Measurements from ENCODE around the gene HSD17B4.
"Not testable (repeated sequence)": the region's sequence is repeated elsewhere in the genome, so short reads cannot be mapped to it uniquely, and the experiment has no call there.

HSD17B4 gene

DNA sequence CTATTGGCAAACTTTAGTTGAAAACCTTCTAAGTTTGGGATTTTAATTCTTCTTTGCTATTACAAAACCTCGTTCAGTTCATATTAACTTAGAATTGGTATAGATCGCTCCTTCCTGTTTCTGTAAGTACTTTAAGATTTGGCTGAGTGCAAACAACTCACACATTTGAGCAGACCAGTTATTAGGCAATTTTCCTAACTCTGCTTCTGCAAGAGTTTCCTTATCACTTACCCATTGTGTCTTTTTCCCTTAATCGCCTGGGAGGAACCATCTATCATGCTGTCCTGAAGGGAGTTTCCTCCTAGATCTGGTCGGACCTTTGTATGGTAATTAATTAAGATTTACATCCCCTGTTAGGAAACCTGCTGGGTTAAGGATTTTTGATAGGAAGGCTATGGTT is 24.7 kb upstream of the HSD17B4 start:
- not testable (repeated sequence) for DNase-seq

DNA sequence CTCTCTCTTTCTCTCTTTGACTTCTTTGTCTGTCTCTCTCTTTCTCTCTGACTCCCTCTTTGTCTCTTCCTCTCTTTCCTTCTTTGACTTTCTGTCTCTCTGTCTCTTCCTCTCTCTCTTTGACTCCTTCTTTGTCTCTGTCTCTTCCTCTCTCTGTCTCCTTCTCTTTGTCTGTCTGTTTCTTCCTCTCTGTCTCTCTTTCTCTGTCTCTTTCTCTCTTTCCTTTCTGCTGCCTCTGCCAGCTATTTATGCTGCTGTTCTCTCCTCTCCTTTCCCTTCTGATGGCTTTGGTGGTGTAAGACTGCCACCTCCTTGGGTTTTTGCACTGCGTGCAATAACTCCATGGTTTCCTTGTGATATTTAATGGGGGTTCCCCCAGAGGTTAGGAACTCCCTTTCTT is 24.1 kb upstream of the HSD17B4 start:
- DNase-seq, result not testable (repeated sequence)

DNA sequence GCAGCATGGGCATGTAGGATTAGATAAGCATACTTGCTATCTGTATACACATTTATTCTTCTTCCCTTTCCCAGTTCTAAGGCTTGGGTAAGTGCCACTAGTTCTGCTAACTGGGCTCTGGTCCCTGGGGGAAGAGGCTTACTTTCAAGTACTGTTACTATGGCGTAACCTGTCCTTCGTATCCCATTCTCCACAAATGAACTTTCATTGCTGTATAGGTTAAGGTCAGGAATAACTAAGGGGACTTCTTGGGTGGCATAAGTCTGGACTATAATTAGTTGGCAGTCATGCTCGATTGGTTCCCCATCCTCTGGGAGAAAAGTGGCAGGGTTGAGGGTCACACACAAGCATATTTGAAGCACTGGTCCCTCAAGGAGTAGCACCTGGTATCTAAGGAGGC is 23.7 kb upstream of the HSD17B4 start:
- not testable (repeated sequence) for DNase-seq

DNA sequence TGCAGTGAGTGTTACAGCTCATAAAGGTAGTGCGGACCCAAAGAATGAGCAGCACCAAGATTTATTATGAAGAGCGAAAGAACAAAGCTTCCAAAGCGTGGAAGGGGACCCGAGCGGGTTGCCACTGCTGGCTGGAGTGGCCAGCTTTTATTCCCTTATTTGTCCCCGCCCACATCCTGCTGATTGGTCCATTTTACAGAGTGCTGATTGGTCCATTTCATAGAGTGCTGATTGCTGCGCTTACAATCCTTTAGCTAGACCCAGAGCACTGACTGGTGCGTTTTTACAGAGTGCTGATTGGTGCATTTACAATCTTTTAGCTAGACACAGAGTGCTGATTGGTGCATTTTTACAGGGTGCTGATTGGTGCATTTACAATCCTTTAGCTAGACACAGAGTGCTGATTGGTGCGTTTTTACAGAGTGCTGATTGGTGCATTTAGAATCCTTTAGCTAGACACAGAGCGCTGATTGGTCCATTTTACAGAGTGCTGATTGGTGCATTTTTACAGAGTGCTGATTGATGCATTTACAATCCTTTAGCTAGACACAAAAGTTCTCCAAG is 19.5 kb upstream of the HSD17B4 start:
- DNase-seq, result not testable (repeated sequence)

DNA sequence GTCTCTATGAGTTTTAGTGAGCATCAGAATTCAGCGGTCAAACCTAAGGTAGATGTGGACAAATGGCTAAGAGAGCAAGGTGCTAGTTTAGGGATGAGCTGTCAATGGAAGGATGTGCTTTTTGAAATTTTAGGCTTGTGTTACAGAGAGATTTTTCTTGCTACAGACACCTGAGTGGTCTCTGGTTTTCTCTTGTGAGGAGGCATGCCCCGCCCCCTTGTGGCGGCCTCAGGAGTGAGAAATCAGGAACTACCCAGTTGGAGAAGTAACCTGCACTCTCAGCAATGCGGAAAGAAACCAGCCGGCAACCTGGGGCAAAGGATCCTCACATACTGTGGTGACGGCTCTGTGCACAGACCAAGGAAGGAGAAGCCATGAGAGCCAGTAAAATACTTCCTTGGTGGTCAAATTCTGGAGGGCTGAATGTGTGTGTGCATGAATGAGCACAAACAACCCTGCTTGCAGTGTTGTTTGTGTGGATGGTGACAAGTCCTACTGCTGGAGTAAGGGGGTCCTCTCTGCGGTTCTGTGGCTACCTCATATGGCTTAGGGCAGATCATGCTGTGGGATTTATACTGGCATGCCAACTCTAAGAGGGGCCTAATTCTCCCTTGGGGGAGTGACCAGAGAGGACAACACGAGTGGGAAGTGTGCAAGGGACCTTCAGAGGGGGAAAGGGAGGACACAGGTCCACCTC is 16.7 kb upstream of the HSD17B4 start:
- no peak for DNase-seq

DNA sequence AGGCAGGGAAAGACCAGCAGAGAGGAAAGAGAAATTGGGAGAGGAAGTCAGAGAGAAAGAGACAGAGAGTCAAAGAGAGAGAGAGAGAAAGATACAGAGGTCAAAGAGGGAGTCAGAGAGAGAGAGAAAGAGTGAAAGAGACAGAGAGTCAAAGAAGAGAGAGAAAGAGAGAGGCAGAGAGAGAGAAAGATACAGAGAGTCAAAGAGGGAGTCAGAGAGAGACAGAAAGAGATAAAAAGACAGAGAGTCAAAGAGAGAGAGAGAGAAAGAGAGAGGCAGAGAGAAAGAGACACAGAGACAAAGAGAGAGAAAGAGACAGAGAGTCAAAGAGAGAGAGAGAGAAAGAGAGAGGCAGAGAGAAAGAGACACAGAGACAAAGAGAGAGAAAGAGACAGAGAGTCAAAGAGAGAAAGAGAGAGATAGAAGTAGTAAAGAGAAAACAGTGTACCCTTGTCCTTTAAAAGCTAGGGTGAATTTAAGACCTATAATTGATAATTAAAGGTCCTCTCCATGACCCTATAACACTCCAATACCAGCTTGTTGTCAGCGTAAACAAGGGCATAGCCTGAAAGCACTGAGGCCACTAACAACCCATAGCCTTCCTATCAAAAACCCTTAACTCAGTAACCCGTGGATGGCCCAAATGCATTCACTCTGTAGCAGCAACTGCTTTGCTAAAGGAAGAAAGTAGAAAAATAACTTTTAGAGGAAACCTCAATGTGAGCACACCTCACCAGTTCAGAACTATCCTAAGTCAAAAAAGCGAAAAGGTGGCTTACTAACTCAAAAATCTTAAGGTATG is 14.3 kb upstream of the HSD17B4 start:
- not testable (repeated sequence) for DNase-seq

DNA sequence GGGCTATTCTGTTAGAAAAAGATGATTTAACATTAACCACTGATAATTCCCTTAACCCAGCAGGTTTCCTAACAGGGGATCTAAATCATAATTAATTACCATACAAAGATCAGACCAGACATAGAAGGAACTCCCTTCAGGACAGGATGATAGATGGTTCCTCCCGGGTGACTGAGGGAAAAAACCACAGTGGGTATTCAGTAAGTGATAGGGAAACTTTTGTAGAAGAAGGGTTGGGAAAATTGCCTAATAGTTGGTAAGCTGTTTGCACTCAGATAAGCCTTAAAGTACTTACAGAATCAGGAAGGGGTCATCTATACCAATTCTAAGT is 13.7 kb upstream of the HSD17B4 start:
- not testable (repeated sequence) for DNase-seq

DNA sequence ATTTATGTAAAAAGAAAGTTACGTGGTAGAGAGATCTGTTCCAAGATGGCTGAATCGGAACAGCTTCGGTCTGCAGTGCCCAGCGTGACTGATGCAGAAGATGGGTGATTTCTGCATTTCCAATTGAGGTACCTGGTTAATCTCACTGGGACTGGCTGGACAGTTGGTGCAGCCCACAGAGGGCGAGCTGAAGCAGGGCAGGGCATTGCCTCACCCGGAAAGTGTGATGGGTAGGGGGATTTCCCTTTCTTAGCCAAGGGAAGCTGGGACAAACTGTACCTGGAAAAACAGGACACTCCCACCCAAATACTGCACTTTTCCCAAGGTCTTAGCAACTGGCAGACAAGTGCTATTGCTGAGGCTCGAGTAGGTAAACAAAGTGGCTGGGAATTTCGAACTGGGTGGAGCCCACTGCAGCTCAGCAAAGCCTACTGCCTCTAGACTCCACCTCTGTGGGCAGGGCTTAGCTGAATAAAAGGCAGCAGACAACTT is 13.1 kb upstream of the HSD17B4 start:
- no peak for DNase-seq

DNA sequence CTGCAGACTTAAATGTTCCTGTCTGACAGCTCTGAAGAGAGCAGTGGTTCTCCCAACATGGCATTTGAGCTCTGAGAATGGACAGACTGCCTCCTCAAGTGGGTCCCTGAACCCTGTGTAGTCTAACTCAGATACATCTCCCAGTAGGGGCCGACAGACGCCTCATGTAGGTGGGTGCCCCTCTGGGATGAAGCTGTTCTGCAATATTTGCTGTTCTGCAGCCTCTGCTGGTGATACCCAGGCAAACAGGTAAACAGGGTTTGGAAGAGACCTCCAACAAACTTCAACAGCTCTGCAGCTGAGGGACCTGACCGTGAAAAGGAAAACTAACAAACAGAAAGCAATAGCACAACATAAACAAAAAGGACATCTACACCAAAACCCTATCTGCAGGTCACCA is 12.7 kb upstream of the HSD17B4 start:
- DNase-seq, result not testable (repeated sequence)

DNA sequence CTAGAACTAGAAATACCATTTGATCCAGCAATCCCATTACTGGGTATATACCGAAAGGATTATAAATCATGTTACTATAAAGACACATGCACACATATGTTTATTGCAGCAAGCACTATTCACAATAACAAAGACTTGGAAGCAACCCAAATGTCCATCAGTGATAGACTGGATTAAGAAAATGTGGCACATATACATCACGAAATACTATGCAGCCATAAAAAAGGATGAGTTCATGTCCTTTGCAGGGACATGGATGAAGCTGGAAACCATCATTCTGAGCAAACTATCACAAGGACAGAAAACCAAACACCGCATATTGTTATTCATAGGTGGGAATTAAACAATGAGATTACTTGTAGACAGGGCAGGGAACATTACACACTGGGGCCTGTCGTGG is 7.7 kb upstream of the HSD17B4 start:
- not testable (repeated sequence) for DNase-seq

DNA sequence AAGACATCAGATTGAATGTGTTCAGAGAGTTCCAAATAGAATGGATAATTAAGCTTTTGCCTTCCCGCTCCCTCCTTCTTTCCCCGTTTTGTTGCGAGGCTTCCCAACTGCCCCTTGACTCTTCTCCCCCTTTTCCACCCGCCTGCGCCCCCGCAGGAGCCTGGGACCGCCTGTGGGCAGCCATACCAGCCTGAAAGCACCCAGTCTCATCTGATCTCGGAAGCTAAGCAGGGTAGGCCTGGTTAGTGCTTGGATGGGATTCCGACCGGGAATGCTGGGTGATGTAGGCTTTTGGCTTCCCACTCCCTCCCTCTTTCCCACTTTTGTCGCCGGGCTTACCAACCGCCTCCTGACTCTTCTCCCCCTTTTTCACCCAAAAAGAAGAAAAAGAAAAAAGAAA is 6.8 kb upstream of the HSD17B4 start:
- DNase-seq, result no peak

DNA sequence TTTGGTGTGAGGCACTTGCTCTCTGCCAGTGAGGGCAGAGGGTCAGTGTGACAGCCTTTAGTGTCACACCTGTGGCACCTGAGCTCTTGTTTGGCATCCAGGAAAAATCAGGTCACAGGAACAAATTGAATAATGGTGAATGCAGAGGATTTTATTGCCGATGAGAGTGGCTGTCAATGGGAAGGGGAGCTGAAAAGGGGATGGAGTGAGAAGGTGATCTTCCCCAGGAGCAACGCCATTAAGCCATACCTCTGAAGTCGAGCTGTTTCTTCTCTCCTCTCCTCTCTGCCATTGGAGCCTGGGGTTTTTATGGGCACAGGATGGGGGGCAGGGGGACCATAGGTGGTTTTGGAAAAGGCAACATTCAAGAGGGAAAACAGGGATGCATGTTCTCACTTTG is 2.4 kb upstream of the HSD17B4 start:
- DNase-seq, result no peak

DNA sequence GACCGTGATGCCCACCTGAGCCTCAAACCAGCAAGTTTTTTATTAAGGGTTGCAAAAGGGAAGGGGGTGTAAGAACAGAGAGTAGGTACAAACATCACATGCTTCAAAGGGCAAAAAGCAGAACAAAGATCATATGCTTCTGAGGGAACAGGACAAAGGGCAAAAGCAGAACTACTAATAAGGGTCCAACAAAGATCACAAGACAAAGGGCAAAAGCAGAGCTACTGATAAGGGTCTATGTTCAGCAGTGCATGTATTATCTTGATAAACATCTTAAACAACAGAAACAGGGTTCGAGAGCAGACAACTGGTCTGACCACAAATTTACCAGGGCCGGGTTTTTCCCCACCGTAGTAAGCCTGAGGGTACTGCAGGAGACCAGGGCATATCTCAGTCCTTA is 1.7 kb upstream of the HSD17B4 start:
- DNase-seq, result not testable (repeated sequence)

DNA sequence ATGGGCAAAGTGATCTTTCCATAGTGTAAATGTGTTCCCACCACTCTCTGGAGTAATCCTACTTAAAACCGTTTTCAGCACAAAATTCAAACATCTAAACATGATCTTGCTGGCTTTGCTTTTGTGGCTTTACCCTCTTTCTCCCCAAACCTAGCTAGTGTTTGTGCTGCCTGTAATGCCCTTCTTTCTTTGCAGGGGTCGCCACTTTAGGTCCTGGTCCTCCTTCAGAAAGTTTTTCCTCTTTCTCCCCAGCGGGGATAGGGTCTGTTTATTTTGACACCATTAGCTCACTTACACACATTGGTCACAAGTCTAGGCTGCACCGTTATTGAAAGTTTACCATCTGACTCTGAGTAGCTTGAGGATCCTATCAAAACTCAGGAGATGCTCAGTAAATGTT is 736 bp upstream of the HSD17B4 start:
- no peak for DNase-seq

DNA sequence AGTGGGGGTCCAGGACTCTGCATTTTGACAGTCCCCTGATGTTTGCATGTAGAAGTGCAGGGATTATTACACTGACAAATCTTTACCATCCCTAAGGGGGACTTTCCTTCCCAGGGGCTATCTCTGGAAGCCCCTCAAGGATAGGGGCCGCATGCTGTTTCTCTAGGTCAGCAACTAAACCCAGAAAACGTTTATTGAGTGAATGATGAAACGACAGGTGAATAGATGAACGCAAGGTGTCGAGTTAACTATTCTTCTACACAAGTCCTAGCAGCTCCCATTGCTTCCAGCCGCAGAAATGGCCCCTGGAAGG is 281 bp upstream of the HSD17B4 start:
- DNase-seq, result no peak

DNA sequence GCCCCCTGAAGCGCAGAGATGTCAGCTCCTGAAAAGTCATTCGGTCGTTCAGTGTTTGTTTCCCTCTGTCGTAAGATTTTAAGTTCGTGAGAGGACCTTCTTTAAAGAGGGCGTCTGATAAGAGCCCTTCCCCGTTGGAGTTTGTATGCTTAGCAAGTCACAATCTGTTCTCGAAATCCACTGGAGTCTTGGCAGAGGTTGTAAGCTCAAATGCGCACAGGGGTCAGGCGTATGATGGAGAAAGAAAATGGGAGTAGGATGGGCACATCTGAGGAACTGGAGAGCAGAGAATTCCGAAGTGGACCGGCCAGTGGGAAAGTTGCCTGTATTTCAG is 710 bp downstream of the HSD17B4 start:
- no peak for DNase-seq

DNA sequence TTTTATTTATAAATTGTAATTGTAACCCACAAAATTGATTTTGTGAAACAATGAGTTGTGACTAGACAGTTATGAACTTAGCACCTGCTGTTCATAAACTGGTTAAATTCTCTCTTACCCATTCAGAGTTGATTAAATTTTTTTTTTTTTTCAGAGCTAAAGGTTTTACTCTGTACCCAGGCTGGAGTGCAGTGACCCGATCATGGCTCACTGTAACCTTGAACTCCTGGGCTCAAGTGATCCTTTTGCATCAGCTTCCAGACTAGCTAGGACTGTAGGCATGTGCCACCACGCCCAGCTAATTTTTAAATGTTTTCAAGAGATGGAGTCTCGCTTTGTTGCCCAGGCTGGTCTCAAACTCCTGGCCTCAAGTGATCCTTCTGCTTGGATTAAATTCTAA is 1.9 kb downstream of the HSD17B4 start:
- no peak for DNase-seq

DNA sequence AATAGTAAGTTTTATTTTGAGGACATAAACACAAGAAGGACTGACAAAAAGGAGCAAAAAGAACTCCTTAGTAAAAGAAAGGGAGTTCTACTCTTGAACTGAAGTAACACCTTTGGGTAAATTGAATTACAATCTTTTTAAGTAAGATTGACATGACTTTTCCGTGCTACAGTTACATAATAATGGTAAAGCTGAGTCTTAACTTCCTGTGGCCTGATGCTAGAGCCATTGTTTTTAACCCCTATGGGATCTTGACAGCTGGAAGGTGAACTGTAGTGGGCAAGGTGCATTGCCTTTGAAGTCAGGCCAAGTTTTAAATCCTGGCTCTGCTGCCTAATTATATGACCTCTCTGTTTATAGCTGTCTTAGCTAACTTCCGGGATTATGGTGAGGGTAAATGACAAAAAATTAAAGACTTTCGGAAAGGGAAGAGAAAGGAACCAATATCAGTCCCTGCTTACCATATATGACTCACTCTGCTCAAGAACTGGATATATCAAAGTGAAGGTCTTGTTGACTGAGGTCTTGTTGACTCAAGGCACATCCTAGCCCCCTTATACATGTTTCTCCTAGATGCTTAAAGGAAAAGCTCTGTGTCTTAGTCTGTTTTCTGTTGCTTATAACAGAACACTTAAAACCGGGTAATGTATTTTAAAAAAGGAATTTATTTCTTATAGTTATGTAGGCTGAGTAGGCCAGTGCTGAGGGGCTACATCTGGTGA is 6.8 kb downstream of the HSD17B4 start:
- no peak for DNase-seq

DNA sequence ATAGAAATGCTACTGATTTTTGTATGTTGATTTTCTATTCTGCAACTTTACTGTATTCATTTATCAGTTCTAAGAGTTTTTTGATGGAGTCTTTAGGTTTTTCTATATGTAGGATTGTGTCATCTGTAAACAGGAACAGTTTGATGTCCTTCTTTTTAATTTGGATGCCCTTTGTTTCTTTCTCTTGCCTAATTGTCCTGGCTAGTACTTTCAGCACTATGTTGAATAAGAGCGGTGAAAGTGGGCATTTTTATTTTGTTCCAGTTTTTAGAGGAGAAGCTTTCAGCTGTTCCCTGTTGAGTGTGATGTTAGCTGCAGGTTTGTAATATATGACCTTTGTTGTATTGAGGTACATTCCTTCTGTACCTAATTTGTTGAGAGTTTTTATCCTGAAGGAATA is 13.3 kb downstream of the HSD17B4 start:
- no peak for DNase-seq

DNA sequence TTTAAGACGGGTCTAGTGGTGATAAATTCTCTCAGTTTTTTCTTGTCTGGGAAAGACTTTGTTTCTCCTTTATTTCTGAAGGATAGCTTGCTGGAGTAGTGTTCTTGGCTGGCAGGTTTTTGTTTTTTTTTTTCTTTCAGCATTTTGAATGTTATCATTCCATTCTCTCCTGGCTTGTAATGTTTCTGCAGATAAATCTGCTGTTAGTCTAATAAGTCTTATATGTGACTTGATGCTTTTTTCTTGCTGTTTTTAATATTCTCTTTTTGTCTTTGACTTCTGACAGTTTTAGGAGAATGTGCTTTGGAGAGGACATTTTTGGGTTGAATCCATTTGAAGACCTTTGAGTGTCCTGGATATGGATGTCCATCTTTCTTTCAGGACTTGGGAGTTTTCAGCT is 16.0 kb downstream of the HSD17B4 start:
- DNase-seq, result no peak

DNA sequence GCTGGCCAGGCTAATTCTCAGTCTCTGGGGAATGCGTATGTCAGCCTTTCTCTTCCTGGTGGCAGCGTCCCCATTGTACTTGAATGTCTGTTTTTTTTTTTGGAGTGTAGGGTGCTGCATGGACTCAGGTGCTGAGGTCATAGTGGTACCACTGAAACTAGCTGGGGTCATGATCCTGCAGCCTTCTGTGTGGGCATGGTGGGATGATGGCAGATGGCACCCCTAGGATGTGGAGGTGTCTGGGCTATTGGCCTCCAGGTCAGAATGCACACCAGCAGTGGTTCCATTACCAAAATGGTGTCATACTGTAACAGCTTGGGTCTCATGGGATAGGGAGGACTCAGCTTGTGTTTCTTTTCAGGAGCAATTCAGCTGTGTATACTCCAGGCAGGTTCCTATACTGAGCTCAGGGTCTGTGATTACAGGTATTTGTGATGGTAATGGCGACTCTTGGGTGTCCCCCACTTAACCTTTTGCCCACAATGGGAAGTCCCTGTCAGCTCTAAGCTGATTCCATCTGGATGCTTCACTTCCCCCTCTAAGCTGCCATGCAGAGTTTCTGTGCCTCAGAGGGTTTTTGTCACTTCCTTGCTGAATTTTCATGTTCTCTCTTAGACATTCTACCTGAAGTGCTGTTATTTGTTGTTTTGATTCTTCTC is 17.9 kb downstream of the HSD17B4 start:
- DNase-seq, result no peak

DNA sequence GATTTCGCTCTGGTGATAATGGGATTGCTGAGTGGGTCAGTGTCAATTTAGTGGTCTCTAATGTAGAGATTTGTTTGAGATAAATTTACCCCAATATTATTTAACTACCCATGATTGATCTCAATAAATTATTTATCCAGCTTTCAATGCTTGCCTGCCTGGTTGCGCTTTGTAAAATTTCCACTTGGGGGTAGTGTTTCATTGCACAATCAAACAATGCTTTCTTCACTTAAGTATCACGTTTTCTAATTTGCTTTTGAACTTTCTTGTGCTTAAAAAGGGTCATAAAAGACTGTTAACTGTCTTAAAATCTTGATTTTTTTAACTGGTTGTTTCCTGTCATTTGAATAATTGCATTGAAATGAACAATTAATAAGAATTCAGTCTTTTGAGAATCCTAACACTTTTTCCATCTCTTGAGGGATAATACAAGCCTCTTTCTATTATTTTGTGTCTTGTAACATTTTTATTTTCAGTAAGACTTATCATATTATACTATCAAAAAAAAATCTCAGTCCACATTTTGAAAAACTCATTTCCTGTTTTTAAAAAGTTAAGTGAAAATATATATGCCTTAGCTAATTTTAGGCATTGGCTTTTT is 18.7 kb downstream of the HSD17B4 start:
- DNase-seq, result no peak
